Stimulated activated CD4-positive, alpha-beta T cell treated with anti-CD3 and anti-CD28 coated beads, Interleukin-2, amount 100 ng/mL, for 24 hours (primary cell): ENCODE measurements around the gene PCSK6.
"Not testable (repeated sequence)": the region's sequence is repeated elsewhere in the genome, so short reads cannot be mapped to it uniquely, and the experiment has no call there.

Experiments used
- DNase-seq, 2 donors: peaks; one replicate each; pipeline ENCODE4 v3.0.0-alpha.2; 2020

The PCSK6 gene

GRCh38 chr15:101458908-101459578 lies 30.5 kb downstream of the PCSK6 start:
- DNase-seq: no peak

GRCh38 chr15:101458158-101458900 lies 31.2 kb downstream of the PCSK6 start:
- DNase-seq: no peak

- no peak for DNase-seq
Measured at GRCh38 chr15:101457696-101458095, 31.8 kb downstream of the PCSK6 start.

GRCh38 chr15:101456057-101456739 lies 33.3 kb downstream of the PCSK6 start:
- no peak for DNase-seq

- no peak for DNase-seq
Measured at GRCh38 chr15:101455291-101456025, 34.0 kb downstream of the PCSK6 start.

- not testable (repeated sequence) for DNase-seq
Measured at GRCh38 chr15:101454781-101455180, 34.7 kb downstream of the PCSK6 start.

GRCh38 chr15:101454365-101454764 lies 35.1 kb downstream of the PCSK6 start:
- no peak for DNase-seq

- DNase-seq: no peak
Measured at GRCh38 chr15:101453123-101454120, 36.1 kb downstream of the PCSK6 start.

GRCh38 chr15:101452572-101452971 lies 36.9 kb downstream of the PCSK6 start:
- DNase-seq: no peak

- no peak for DNase-seq
Measured at GRCh38 chr15:101451846-101452245, 37.7 kb downstream of the PCSK6 start.

GRCh38 chr15:101451266-101451799 lies 38.2 kb downstream of the PCSK6 start:
- DNase-seq: no peak

- no peak for DNase-seq
Measured at GRCh38 chr15:101450403-101451265, 38.9 kb downstream of the PCSK6 start.

- DNase-seq: no peak
Measured at GRCh38 chr15:101449471-101450402, 39.8 kb downstream of the PCSK6 start.

GRCh38 chr15:101448336-101448735 lies 41.2 kb downstream of the PCSK6 start:
- no peak for DNase-seq

GRCh38 chr15:101447561-101448071 lies 41.9 kb downstream of the PCSK6 start:
- no peak for DNase-seq

- DNase-seq: no peak
Measured at GRCh38 chr15:101447168-101447533, 42.4 kb downstream of the PCSK6 start.

- DNase-seq: no peak
Measured at GRCh38 chr15:101446518-101447167, 42.9 kb downstream of the PCSK6 start.
